HG02884 (cell line): Measurements from ENCODE around the gene MGRN1.

Source experiments
- ATAC-seq: cut with Tn5 transposase; IDR thresholded peaks from one replicate; pipeline ENCODE4 v1.9.1; 2021; ENCODE audit warnings: mild to moderate bottlenecking, moderate library complexity; ENCODE audit not compliant: unreplicated experiment

MGRN1 gene

DNA sequence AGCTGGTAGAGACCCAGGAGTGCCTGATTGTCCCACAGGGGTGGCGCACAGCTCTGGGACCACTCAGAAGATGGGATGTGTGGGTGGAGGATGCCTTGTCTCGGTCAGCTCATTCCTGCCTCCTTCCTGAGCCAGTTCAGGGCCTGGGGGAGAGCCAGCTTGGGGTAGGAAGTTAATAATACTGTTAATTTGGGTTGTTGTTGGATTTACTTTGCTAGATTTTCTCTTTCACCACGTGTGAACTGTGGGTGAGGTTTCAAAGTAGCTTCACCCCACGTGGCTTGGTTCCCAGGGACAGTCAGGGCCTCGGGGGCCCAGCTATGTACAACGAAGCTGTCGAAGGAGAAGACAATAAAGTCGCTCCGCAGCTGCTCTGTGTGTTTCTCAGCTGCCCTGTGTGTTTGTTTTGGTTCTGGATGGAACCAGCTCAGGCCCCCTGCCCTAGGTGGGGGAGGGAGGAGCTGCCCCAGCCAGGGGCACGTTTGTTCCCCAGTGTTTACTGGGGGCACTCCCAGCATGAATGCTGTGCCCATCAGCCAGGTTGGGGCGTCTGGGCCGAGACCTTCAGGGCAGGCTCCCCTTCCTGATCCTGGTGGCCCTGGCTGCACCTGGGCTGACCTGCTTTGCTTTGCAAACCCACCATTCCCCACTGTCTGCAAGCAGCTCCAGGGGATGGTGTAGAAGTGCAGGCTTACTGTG, 71.0 kb downstream of the MGRN1 start:
- no peak for ATAC-seq

DNA sequence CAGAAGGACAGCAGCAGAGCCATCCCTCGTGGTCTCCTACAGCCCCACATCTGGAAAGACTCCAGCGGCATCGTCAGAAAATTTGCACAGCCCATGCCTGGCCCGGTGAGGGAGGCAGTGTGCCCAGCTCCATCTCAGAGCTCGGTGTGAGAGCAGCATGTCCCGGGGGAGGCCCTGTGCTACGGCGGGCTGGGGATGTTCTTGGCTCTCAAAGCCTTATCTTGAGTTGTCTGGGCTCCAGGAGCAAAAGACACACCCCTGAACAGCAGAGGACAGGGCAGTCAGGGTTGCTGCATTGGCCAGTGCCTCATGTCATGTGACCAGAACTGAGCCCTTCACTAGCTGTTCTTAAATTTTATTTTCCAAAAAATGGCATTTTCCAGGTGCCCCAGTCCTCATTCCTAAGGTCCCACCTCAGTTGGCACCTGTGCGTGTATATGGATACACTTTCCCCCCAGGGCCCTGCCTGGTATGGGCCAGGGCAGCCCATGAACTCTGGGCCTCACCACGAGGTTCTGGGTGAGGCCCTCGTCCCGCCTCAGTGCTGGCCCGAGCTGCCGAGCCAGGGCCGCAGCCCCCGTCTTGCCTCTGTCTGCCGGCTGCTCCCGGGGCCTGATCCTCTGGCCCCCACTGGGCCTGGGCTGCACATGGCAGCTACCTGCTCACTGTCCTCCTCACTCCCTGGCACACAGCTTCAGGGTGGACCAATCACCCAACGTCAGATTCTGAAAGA, 71.7 kb downstream of the MGRN1 start:
- ATAC-seq = no peak

DNA sequence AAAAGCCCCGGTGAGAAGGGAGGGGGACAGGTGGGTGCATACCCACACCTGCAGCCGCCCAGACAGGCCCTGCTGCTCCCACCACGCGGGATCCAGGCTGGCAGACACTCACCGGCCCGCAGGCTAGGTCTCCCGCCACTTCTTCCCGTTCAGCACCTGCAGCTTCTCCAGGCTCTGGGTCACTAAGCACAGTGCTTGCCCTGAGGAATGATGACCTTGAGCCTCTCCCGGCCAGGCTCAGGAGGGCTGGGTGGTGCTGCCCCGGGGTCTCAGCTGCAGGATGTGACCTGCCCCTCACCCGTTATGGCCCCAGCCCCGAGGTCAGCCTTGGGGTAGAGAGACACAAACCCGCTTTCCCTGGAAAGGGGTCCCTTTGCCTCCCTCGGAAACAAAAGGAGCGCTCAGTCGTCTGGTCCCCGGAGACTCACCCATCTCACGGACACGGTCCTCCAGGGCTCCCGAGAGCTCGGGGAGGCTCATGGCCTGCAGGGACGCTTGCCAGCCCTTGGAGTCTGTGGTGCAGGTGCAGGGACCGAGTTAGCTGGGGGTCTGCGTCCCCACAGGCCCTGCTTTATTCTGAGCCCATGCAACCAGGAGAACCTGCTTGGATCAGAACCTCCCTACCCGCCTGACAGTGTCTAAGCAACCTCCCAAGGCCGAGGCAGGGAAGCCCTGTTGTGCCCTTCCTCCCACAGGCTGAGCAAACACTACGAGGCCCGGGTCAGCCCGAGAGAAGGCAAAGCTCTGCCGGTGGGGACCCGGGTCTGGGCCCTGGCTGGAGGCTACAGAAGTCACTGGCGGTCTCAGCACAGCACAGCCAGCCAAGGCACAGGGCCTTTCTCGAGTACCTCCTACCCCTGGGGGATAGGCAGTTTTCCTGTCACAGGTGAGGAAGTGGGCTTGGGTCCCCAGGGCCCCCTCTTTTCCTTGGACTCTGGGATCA, 72.5 kb downstream of the MGRN1 start:
- ATAC-seq = no peak

DNA sequence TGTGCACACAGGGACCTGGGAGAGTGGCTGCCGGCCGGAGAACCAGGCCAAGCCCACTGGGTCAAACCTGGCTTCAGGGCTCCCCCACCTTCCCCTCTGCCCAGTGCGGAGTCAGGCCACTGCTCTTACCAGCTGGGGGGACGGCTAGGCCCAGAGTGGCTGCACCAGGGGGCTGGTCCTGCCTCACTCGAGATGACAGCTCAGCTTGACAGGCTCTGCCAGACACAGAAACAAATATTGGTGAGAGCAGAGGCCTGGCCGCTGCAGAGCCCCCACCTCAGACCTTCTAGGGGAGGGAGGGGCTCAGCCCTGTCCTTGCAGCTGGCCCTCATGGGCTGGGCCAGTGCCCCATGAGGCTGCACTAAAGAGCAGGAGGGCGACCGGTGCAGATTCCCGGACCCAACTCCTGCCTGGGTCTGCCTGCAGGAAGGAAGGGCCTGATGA, 73.2 kb downstream of the MGRN1 start:
- ATAC-seq = no peak

DNA sequence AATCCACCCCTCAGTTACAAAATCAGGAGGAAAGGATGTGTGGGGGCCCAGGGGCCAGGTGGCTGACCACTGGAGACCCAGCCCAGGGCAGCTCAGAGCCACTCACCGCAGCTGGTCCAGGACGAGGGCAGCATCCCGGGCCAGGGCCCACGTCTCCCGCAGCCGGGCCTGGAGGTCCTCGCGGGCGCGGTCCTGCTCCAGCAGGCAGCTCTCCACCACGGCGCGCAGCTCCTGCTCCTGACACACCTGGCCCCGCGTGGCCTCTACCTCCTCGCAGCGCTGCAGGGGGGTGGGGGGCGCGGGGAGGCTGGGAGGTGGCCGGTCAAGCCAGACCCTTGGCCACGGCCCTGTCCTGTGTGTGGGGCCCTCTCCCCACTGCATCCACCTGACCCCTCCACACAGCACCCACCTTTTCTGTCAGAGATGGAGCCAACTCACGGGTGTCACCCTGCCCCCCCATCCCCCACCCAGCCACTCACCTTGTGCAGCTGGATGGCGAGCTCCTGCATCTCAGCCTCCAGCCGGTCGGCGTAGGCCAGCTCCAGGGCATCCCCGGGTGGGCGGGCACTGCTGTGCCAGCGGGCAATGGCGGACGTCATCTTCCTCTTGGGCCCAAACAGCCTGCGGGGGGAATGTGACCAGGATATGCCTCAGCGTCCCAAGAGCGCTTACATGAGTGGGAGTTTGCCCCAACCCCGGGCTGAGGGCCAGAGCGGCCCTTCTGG, 73.9 kb downstream of the MGRN1 start:
- ATAC-seq = no peak

DNA sequence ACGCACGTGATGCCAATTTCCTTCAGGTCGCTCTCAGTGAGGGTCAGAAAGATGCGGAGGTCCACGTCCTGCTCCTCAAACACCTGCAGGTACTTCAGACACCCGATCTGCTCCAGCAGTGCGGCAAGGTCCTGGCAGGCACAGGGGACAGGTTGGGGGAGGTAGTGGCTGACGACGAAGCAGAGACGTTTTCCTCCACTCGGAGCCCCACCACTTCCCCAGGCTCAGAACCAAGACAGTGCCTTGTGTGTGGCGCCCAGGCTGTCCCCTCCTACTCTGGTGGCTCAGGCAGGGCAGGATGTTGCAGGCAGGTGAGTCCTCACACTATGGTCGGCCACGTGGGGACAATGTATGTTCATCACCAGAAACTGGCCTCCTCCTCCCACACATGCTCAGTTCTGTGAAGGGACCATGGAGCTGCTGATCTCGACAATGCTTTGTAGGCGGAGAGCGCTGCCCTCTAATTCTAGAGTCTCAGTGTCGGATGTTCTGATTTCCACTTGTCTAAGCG, 74.5 kb downstream of the MGRN1 start:
- ATAC-seq = no peak

DNA sequence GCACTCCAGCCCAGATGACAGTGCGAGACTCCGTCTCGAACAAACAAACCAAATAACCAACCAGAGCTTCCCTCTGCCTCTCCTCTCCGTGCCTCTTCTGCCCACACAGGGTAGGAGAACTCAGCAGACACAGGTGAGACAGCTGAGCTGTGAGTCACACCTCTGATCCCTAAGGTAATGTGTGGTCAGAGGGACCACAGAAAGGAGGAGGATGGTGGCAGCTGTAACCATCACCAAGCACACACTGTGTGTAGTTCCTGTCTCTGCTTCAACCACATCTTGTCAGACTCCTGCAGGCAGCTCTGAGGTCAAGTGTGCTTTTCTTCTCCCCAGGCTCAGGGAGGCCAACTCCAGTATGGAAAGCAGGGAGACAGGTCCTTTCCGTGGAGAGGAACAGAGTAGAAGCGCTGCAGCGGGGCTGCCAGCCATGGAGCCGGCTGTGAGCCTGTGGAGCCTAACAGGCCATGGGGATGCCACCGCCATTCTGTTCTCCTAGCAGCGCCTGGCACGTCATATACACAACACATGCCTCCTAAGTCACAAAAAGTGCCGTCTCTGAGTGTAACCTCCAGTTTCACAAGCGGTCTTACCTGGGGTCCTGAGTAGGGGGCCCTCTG, 75.9 kb downstream of the MGRN1 start:
- ATAC-seq = no peak

DNA sequence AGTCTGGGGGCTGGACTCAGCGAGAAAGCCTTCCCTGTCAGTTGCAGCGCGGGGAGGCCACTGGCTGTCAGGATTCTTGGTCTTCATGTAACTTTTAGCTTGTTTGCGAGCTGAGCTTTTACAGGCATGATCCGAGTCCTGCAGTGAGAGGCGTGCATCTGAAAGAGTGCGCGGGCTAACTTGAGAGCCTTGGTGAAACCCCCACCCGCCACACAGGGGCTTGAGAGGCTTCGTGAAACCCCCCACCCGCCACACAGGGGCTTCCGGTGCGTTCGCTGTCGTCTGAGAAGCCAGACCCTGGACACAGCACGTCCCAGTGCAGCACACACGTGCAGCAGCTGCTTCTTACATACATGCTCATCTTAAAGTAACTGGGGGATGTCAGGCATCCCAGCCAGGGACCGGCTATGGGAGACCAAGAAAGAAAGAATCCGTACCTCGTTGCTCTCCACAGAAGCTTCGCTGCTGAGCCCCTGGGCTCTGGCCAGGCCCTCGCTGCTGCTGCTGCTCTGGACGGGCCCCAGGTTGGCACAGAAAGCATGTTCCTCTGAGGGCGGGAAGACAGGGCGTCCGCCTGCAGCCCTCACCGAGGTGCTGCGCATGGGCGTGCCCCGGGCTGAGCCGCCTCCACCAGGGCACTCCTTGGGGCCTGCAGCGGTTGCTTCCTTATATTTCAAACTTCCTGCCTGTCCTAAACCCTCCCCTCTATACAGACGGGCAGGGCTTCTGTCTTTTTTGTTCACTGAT, 76.5 kb downstream of the MGRN1 start:
- ATAC-seq = no peak

DNA sequence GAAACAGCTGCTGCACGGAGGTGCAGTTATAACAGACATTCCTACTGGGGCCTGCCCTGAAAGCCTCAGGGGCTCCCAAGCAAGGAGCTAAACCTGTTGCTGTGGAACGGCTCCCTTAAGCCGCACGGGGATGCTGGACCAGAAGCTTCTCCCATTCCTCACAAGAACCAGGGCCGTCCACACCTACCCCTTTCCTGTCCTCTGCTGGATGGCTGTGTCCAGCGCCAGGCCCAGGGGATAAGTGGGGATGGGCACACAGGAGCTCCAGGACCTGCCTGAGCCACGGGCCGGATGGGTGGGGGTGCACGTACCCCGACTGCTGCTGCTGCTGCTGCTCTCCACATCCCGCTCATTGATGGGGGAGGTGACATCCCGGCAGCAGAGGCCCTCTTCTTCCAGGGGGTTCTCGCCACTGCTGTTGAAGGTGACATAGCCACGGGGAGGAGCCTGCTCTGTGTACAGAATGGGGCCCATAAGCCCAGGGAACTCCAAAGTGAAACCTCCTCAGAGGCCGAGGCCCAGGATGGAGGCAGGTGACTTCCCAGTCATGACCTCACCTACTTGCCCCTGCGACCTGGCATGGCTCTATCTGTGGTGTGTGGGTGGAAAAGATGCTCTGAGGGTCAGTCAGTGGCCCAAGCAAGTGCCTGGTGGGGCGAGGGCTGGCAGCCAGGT, 77.3 kb downstream of the MGRN1 start:
- ATAC-seq = no peak

DNA sequence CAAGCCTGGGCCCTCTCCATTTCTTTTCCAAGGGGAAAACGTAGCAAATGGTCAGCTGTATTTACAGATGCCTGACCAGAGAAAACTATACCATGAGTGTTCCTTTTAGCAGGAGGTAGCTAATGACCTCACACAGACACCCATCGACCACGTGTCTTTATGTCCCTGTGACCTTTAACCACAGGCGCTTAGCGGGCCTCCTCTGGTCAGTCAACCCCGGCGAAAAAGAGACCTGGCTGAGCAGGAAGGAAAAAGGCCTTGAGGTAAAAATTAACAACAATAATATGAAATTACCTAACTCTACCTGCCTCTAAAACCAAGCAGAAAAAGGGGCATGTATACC, 77.8 kb downstream of the MGRN1 start:
- no peak for ATAC-seq

DNA sequence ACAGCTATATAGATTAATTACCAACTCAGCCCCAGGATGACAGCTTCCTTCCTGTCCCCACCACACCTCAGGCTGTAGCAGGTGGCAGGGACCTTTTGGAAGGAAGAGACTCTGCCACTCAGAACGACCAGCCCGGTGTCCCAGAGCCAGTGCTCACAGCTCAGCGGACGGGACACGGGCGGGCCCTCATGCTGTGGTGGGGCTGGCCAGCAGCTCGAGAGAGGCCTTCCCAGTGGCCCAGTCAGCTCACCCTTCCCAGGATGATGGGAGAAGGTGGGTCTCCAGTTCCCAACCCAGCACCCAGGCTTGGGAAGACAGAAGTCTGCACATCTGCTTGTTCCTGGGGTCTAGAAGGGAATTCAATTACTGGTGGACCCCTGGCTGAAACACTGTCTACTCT, 79.3 kb downstream of the MGRN1 start:
- no peak for ATAC-seq

DNA sequence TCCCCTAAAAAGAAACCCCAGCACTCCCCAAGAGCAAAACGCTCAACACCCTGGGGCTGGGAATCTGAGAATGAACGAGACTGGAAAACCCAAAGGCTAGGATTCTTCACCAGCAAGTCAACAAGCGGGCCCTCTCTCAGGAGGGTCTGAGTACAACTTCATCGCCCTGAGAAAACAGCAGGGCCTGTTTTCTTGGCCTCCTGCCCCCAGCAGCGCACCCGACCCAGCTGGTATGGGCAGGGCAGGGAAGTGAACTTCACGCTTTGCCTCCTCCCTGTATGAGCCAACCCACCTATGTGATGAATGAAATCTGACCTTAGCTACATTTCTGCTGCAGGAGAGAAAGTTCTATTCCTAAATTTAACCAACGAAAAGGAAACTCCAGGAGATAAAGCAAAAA, 79.9 kb downstream of the MGRN1 start:
- ATAC-seq = no peak

DNA sequence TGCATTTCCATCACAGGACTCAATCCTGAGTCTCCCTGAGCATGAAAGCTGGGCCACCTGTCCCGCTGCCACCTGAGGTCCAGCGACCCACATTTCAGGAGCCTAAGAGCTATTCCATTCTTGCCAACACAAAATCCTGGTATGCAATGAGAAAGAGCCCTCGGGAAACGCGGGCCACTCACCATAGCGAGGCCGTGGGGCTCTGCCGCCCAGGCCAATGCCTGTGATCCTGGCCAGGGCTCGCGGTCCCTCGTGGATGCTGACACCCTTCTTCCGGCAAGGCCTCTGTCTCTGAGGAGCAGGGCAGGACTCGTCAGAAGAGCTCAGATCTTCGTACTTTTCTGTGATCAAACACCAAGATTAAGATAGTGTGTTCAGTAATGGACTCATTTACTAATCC, 80.3 kb downstream of the MGRN1 start:
- ATAC-seq = no peak

DNA sequence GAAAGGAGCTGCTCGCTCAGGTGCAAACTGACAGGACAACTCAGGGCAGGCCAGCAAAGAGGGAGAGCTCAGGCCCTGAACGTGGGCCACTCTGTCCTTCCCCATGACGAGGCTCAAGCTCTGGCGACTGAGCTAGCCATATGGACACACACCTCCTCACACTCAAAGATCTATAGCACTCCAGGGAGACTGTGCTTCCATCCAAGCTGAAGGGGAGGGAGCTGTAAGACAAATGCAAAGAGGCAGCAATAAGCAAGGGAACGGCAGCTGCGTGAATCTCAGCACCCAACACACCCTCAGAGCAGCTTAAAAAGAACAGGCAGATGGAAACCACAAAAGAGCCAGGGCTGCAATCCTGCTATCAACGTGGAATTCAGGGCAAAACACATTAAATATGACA, 82.2 kb downstream of the MGRN1 start:
- ATAC-seq = no peak

DNA sequence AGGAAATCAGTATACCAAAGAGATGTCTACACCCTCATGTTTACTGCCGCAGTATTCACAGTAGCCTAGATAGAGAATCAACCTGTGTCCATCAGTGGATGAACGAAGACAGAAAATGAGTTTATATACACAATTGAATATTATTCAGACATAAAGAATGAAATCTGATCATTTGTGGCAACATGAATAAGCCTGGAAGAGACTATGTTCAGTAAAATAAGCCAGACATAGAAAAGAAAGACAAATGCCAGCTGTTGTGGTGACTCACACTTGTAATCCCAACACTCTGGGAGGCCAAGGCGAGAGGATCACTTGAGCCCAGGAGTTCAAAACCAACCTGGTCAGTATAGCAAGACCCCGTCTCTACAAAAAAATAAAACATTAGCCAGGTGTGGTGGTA, 84.9 kb downstream of the MGRN1 start:
- ATAC-seq = no peak

DNA sequence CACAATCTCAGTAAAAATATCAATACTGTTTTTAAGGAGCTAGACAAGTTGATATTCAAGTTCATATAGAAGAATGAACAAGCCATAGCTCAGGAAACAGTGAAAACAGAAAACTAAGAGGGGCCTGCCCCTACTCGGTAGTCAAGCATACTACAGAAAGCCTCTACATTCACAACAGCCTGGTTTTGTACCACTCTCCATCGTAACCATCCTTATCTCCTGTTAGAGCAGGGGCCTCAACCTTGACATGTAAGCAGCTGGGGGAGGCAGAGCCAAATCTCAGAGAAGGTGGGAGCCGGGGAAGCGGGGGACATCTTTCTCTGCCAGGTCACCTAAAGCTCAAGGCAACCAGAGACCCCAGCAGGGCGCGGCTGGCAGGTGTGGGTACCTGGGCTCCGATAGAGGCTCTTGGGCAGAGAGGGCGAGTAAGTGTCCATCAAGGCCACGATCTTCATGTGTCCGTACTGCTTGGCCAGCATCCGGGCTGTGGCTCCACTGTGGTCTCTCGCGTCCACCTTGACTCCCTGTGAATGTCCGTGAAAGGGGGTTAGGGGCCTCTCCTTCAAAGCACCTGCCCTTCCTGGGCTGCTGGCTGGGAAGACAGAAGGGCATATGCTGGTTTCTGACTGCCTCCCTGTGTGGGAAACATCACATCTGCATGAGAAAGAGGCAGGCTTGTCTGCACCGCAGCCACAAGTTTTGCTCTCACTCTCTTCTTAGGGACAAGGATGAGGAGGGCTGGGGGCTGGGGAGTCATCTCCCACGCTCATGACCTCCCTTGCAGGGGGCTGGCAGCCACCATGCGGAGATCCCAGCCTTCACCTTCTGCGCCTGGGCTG, 89.3 kb downstream of the MGRN1 start:
- no peak for ATAC-seq

DNA sequence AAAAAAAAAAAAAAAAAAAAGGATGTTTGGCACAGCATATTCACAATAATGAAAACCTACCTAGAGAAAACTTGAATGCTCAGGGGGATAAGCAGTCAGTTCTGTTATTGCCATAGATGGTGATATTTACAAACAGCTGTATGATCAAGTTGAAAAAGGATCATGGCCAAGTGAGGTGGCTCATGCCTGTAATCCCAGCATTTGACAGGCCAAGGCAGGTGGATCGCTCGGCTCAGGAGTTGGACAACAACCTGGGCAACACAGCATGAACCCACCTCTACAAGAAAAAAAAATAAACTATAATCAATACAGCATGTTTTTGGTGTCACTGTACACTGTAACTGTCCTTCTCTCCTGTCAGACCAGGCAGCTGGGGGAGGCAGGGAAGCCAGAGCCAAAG, 90.4 kb downstream of the MGRN1 start:
- no peak for ATAC-seq

DNA sequence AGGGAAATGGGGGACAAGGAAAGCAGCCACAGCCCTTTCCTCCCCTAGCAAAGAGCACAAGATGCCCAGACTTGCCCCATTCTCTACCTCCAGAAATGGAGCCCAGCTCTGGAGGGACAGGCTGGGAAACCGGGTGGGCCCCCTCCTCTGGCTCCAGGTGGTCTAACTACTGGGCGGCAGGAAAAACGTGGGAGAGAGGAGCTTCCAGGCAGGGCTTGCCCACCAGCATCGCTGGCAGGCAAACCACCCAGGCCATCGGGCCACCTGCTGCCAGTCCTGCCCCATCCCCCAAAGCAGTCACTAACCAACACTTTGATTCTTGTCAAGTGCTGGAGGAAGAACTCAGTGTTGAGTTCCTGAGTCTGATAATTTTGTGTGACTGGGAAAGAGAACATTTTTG, 93.8 kb downstream of the MGRN1 start:
- ATAC-seq = no peak
